OCI-LY1 (cell line): Measurements from ENCODE around the gene ZCCHC8.
"Not testable (repeated sequence)": the region's sequence is repeated elsewhere in the genome, so short reads cannot be mapped to it uniquely, and the experiment has no call there.

ENCODE experiments used
- H2AFZ ChIP-seq: fragments of 200-600 bp; sonication (generic), shearing (Covaris generic); 2 replicates; pipeline ENCODE4 v1.6.0; 2014; ENCODE audit warnings: antibody characterized with exemption, mild to moderate bottlenecking, low read length
- H3F3A ChIP-seq: fragments of 200-600 bp; sonication (generic), shearing (Covaris generic); 2 replicates; pipeline ENCODE4 v1.6.0; 2014; ENCODE audit warnings: mild to moderate bottlenecking, antibody characterized with exemption, low read length, moderate library complexity; ENCODE audit not compliant: insufficient read depth
- H3K27ac ChIP-seq: fragments of 200-600 bp; sonication (generic); 2 replicates; pipeline ENCODE4 v1.5.1; 2014; ENCODE audit warnings: low read length, mixed run types, mild to moderate bottlenecking, low read depth; ENCODE audit not compliant: poor library complexity, severe bottlenecking
- H3K27me3 ChIP-seq: fragments of 200-600 bp; sonication (generic); 2 replicates; pipeline ENCODE4 v1.6.0; 2014; ENCODE audit warnings: antibody characterized with exemption, mild to moderate bottlenecking, low read length, moderate library complexity; ENCODE audit not compliant: insufficient read depth
- H3K36me3 ChIP-seq: fragments of 200-600 bp; sonication (generic); 2 replicates; pipeline ENCODE4 v1.6.1; 2014; ENCODE audit warnings: mild to moderate bottlenecking, antibody characterized with exemption, low read length, moderate library complexity, mixed read lengths; ENCODE audit not compliant: insufficient read depth
- H3K4me1 ChIP-seq: fragments of 200-600 bp; sonication (generic); 2 replicates; pipeline ENCODE4 v1.5.1; 2014; ENCODE audit warnings: mild to moderate bottlenecking, low read length, moderate library complexity; ENCODE audit not compliant: insufficient read depth, severe bottlenecking
- H3K4me2 ChIP-seq: fragments of 200-600 bp; sonication (generic), shearing (Covaris generic); 2 replicates; pipeline ENCODE4 v1.6.1; 2014; ENCODE audit warnings: low read length
- H3K4me3 ChIP-seq: fragments of 200-600 bp; sonication (generic); 2 replicates; pipeline ENCODE4 v1.5.1; 2014; ENCODE audit warnings: low read length, low read depth, mild to moderate bottlenecking, mixed read lengths; ENCODE audit not compliant: poor library complexity, severe bottlenecking
- H3K79me2 ChIP-seq: fragments of 200-600 bp; shearing (Covaris generic); 2 replicates; pipeline ENCODE4 v1.6.1; 2016; ENCODE audit warnings: mixed run types, low read length, mixed read lengths; ENCODE audit not compliant: insufficient read depth
- H3K9ac ChIP-seq: fragments of 200-600 bp; sonication (generic), shearing (Covaris generic); 2 replicates; pipeline ENCODE4 v1.6.1; 2014; ENCODE audit warnings: mild to moderate bottlenecking, low read length, mixed read lengths
- H3K9me2 ChIP-seq: fragments of 200-600 bp; sonication (generic), shearing (Covaris generic); 2 replicates; pipeline ENCODE4 v1.6.1; 2014; ENCODE audit warnings: low read depth, mild to moderate bottlenecking, low read length, mixed read lengths
- H3K9me3 ChIP-seq: fragments of 200-600 bp; shearing (Covaris generic); 2 replicates; pipeline ENCODE4 v1.6.1; 2014; ENCODE audit warnings: low read length, mixed read lengths
- H4K20me1 ChIP-seq: fragments of 200-600 bp; sonication (generic), shearing (Covaris generic); 2 replicates; pipeline ENCODE4 v1.6.0; 2016; ENCODE audit warnings: mild to moderate bottlenecking, low read length; ENCODE audit not compliant: insufficient read depth
- EZH2 ChIP-seq: fragments of 200-600 bp; sonication (generic), shearing (Covaris generic); IDR thresholded peaks from 2 replicates; pipeline ENCODE4 v1.8.0; 2017; ENCODE audit warnings: borderline replicate concordance, mixed run types, mild to moderate bottlenecking, antibody characterized with exemption, low read length, moderate library complexity, mixed read lengths
- TF ChIP-seq, protein P1 (sequence below): fragments of 200-600 bp; sonication (generic), shearing (Covaris generic); IDR thresholded peaks from 2 replicates; pipeline ENCODE4 v1.5.1; 2017; ENCODE audit warnings: mild to moderate bottlenecking, antibody characterized with exemption, low read length, moderate library complexity, mixed read lengths

Gene ZCCHC8

DNA sequence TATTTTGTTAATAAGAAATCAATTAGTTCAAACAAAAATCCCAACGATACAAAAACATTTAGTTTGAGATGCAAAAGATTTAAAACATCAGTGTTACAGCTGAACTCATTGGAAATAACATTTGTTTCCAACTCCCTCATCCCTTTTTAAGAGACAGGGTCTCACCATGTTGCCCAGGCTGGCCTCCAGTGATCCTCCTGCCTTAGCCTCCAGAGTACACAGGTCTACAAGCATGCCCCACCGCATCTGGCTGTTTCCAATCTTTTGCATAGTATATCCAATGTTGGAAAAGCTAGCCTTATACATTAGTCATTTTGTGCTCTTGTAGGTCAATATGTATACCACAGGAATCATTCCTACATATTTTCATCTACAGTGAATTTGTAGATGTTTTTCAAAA is 14.5 kb upstream of the ZCCHC8 start:
- peaks cover 99% of the 10 kb centered on the region for H3K36me3 ChIP-seq
- H3K4me3 ChIP-seq, result no peak overlapping the region
- no peaks in the 10 kb centered on the region for H3K27me3 ChIP-seq
- H3K9me2 ChIP-seq, result no peaks in the 10 kb centered on the region
- H4K20me1 ChIP-seq, result no peaks in the 10 kb centered on the region
- H2AFZ ChIP-seq, result no peak overlapping the region
- peaks cover 25% of the 10 kb centered on the region for H3K79me2 ChIP-seq
- H3K4me1 ChIP-seq, result no peaks in the 10 kb centered on the region
- no peak overlapping the region for H3K4me2 ChIP-seq
- H3K9me3 ChIP-seq, result no peaks in the 10 kb centered on the region
- H3K9ac ChIP-seq, result no peak overlapping the region
- H3F3A ChIP-seq, result peaks cover 5% of the 10 kb centered on the region; the same call in 1 of the 2 replicates
- H3K27ac ChIP-seq, result no peak overlapping the region
- TF ChIP-seq, protein P1, sequence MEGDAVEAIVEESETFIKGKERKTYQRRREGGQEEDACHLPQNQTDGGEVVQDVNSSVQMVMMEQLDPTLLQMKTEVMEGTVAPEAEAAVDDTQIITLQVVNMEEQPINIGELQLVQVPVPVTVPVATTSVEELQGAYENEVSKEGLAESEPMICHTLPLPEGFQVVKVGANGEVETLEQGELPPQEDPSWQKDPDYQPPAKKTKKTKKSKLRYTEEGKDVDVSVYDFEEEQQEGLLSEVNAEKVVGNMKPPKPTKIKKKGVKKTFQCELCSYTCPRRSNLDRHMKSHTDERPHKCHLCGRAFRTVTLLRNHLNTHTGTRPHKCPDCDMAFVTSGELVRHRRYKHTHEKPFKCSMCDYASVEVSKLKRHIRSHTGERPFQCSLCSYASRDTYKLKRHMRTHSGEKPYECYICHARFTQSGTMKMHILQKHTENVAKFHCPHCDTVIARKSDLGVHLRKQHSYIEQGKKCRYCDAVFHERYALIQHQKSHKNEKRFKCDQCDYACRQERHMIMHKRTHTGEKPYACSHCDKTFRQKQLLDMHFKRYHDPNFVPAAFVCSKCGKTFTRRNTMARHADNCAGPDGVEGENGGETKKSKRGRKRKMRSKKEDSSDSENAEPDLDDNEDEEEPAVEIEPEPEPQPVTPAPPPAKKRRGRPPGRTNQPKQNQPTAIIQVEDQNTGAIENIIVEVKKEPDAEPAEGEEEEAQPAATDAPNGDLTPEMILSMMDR, result no peak
- TF ChIP-seq EZH2, result no peak

DNA sequence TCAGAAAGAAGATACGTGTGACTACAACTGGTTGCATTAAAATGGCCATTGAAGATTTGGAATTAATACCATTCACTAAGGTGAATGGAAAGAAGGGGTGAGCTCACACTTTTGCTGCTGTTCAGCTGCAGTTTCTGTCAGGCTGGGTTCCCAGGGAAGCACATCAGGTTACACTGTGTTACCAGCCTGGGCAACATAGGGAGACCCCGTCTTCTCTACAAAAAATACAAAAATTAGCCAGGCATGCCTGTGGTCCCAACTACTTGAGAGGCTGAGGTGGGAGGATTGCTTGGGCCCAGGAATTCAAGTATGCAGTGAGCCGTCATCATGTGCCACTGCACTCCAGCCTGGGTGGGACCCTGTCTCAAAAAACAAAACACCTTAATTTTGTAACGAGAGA is 12.9 kb upstream of the ZCCHC8 start:
- Histone ChIP-seq H3K36me3 (peaks cover 99% of the 10 kb centered on the region), H3K4me1 (no peaks in the 10 kb centered on the region), H2AFZ (no peak overlapping the region), H3K9ac (no peak overlapping the region), H3K9me2 (no peaks in the 10 kb centered on the region), H3K79me2 (peaks cover 16% of the 10 kb centered on the region; the same call in 1 of the 2 replicates), H3K4me3 (no peak overlapping the region), H3K27ac (no peak overlapping the region), H3K9me3 (no peaks in the 10 kb centered on the region), H3F3A (peaks cover 5% of the 10 kb centered on the region; the same call in 1 of the 2 replicates), H3K4me2 (no peak overlapping the region), H3K27me3 (no peaks in the 10 kb centered on the region), H4K20me1 (no peaks in the 10 kb centered on the region)
- no peak for TF ChIP-seq EZH2
- TF ChIP-seq, protein P1, result no peak

DNA sequence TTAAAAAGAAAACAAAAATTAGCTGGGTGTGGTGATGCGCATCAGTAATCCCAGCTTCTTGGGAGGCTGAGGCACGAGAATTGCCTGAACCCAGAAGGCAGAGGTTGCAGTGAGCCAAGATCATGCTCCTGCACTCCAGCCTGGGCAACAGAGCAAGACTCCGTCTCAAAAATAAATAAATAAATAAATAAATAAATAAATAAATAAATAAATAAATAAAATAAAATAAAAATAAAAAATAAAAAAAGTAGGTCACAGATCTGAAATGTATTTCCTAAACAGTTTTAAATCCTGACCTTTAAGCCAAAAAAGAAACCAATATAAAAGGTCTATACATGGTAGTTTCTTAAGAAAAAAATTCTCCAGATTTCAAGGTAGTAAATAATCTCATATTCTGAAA is 12.3 kb upstream of the ZCCHC8 start:
- H3K4me1 ChIP-seq, H2AFZ ChIP-seq, H3K9ac ChIP-seq, H4K20me1 ChIP-seq, H3K27ac ChIP-seq, H3F3A ChIP-seq, H3K27me3 ChIP-seq, H3K9me3 ChIP-seq, H3K4me3 ChIP-seq, H3K4me2 ChIP-seq, H3K9me2 ChIP-seq: not testable (repeated sequence)
- Histone ChIP-seq H3K79me2 (peaks cover 14% of the 10 kb centered on the region; the same call in 1 of the 2 replicates), H3K36me3 (peaks cover 99% of the 10 kb centered on the region)

DNA sequence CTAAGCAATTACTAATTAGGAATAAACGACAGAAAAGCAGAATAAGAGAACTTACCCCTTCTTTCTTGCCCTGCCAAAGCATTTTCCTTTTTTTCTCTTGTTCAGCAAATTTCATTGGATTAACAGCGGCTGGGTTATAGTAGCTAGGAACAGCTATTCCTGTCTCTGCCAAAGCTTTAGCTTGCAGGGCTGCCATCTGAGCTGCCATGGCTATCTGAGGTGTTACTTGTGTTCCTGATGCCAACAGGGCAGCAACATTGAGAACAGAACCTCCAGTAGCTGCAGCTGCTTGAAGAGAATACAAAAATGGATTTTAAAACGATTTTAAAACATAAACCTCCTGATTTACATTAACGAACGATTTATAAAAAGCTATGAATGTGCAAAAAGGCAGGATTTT is 7.4 kb upstream of the ZCCHC8 start:
- no peaks in the 10 kb centered on the region for H3K27me3 ChIP-seq
- H2AFZ ChIP-seq, result no peak overlapping the region
- H3K27ac ChIP-seq, result no peak overlapping the region
- no peak overlapping the region for H3K4me3 ChIP-seq
- 0 out of 2 replicates have a peak, but pooled peaks cover 4% of the 10 kb centered on the region for H3K79me2 ChIP-seq
- H3K4me1 ChIP-seq, result no peaks in the 10 kb centered on the region
- H3F3A ChIP-seq, result peaks cover 16% of the 10 kb centered on the region
- H3K9ac ChIP-seq, result no peak overlapping the region
- TF ChIP-seq, protein P1, result no peak
- TF ChIP-seq EZH2, result no peak
- no peaks in the 10 kb centered on the region for H4K20me1 ChIP-seq
- peaks cover 98% of the 10 kb centered on the region for H3K36me3 ChIP-seq
- H3K9me3 ChIP-seq, result no peaks in the 10 kb centered on the region
- H3K9me2 ChIP-seq, result no peaks in the 10 kb centered on the region
- no peak overlapping the region for H3K4me2 ChIP-seq
